HG03354 (cell line): ENCODE data around the gene RAB15.
"Not testable (repeated sequence)": the region's sequence is repeated elsewhere in the genome, so short reads cannot be mapped to it uniquely, and the experiment has no call there.

ENCODE experiments used
- ATAC-seq: cut with Tn5 transposase; IDR thresholded peaks from one replicate; pipeline ENCODE4 v1.9.1; 2021; ENCODE audit warnings: mild to moderate bottlenecking; ENCODE audit not compliant: unreplicated experiment, poor library complexity, severe bottlenecking

RAB15 gene

GRCh38 chr14:64918216-64918615 is 53.9 kb downstream of the RAB15 start:
- ATAC-seq = no peak

DNA sequence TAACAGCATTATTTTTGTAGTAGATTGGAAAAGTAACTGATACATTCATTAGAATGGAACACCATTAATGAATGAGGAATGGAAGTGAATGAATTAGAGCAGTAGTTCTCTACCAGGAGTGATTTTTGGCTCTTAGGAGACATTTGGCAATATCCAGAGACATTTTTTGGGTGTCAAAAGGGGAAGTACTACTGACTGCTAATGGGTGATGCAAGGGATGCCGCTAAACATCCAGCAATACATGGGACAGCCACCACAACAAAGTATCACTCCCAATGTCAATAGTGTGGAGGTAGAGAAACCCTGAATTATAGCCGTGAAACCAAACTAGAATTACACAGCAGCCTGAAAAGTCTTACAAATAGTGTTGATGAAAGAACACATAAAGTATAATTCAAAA is 56.3 kb downstream of the RAB15 start:
- no peak for ATAC-seq

DNA sequence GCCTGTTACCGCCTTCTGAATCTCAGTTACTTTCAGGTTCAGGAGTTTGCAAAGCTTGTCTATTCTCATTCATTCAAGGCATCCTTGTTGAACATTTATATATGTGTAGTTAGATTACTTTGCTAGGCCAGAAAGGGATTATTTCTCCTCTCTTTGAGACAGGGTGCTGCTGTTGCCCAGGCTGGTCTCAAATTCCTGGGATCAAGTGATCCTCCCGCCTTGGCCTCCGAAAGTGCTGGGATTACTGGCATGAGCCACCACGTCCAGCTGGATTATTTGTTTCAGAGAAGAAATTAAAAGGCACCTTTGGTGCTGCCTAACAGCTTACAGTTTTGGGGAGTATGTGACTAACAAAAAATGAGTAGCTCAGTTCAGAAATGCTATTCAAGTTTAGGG is 57.1 kb downstream of the RAB15 start:
- no peak for ATAC-seq

DNA sequence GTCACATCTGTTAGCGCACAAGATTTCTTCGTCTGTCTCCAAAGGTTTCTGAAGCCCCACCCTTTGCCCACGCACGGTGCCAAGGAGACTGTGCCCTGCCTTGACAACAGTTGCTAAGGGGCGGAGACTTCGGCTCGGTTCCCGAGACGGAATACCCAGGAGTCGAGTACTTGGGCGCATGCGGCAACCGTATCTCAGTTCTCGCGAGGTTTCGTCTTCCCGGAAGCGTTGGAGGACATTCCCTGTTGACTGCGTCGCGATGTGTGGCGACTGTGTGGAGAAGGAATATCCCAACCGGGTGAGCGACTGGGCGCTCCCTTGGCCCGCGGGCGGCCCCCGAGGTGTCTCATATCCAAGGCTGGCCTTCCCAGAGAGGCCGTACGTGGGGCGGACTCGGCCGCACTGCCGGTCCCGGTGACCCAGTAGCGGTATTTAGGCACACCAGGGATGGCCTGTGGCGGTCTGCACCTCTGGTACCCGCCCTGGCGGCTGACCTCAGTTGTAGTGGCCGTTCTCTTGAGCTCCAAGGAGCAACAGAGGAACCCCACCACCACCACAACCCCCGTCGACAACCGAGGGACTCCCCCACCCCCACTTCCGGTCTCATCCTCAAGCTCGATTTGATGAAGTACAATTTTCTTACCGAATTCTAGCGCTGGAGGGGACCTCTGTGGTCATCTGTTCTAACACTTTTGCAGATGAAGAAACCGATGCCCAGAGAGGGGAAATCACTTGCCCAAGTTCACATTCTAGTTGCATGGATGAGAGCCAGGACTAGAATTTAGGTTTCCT is 57.7 kb downstream of the RAB15 start, which contains the start of gene CHURC1:
TSS of gene CHURC1 (plus strand) at position 219 of the 792 bp plus-strand sequence. CDS start at position 260, 41 bp downstream.
- ATAC-seq = peak; percentile 97

GRCh38 chr14:64913477-64913876 is 58.7 kb downstream of the RAB15 start:
- not testable (repeated sequence) for ATAC-seq

DNA sequence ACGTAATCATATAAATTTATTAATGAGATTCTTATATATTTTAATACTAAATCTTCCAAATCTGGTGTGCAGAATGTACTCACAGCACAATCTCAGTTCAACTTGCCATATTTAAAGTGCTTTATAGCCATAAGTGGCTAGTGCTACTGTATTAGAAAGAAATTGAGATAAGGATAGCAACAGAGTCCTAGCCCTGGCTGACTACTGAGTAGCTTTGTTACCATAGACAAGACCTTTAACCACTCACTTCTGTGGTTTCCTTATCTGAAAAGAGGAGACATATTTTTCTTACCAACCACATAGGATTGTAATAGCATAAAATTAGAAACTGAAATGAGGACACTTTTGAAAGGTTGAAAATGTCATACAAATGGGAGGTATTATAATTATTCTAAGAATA is 59.9 kb downstream of the RAB15 start:
- no peak for ATAC-seq

DNA sequence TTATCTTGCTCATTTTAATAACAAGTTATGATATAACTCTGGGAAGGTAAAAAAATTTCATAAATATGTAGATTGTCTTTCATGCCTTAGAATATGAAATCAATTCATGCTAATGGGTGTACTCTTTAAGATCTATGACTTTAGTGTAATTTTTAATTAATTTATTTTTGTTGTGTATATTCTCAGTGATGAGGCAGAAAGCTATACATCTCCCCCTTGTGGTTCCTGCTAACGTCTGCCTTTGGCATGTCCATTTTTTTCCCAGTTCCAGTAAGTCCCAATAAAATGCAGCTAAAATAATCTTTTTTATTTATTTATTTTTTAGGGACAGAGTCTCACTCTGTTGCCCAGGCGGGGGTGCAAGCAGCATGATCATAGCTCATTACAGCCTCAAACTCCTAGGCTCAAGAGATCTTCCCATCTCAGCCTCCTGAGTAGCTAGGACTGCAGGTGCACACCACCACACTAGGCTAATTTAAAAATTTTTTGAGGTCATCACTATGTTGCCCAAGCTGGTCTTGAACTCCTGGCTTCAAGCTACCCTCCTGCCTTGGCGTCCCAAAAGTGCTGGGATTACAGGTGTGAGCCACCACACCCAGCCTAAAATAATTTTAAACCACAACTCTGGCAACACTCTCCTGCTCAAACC is 61.2 kb downstream of the RAB15 start:
- ATAC-seq = no peak

DNA sequence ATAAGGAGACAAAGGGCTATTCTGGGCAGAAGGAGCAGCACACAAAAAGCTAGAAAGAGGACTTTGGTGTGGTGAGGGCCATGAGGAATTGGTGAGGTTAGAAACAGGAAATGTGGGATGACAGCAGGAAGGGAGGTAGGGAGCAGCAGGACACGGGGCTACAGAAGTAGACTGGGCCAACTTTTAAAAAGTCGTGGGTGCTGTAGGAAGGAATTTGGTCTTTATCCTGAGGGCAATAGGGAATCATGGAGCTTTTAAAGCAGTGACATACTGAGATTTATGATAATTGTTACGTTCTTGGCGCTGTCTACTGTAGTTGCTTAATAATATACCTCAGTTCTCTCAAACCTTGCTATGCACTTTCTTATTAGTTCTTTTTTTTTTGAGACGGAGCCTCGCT is 66.1 kb downstream of the RAB15 start:
- ATAC-seq = no peak

- ATAC-seq = no peak
Measured at GRCh38 chr14:64899958-64900357, 72.2 kb downstream of the RAB15 start.
